ENCODE results near the gene GNG14.

GRCh38 chr19:12680034-12680433, 7.8 kb upstream of the GNG14 start:
- TF ChIP-seq CBFB (IDR thresholded peaks at IDR 0.05; ENCODE audit: low read depth): no peak
- no peak for TF ChIP-seq CTCF (IDR thresholded peaks at IDR 0.05 in 2 of 3, conservative IDR thresholded peaks at IDR 0.05 in 1 of 3; ENCODE audit: control insufficient read depth in 2 of 3, extremely low read depth in 1 of 3, insufficient read depth in 1 of 3, low read depth in 3 of 3, low read length in 3 of 3)
- TF ChIP-seq SP1 (IDR thresholded peaks at IDR 0.05; ENCODE audit: low read depth, low read length): no peak
